GM18858 (cell line): ENCODE results near the gene CENPS.
"Not testable (repeated sequence)": the region's sequence is repeated elsewhere in the genome, so short reads cannot be mapped to it uniquely, and the experiment has no call there.

Experiments used
- ATAC-seq: cut with Tn5 transposase; IDR thresholded peaks from one replicate; pipeline ENCODE4 v1.9.1; 2021; ENCODE audit not compliant: unreplicated experiment

CENPS gene

GRCh38 chr1:10418741-10419140, 11.5 kb upstream of the CENPS start:
- not testable (repeated sequence) for ATAC-seq

DNA sequence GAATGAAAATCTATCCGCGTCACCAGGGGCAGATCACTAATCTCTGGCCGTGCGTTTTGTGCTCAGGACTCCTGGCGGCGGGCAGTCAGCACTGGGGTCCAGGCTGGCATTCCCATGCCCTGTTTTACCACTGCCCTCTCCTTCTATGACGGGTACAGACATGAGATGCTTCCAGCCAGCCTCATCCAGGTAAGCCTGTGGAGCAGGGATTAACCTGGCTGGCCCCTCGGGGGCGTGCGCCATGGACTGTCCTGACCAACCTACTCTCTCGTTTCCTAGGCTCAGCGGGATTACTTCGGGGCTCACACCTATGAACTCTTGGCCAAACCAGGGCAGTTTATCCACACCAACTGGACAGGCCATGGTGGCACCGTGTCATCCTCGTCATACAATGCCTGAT, 10.9 kb upstream of the CENPS start:
- ATAC-seq: no peak

DNA sequence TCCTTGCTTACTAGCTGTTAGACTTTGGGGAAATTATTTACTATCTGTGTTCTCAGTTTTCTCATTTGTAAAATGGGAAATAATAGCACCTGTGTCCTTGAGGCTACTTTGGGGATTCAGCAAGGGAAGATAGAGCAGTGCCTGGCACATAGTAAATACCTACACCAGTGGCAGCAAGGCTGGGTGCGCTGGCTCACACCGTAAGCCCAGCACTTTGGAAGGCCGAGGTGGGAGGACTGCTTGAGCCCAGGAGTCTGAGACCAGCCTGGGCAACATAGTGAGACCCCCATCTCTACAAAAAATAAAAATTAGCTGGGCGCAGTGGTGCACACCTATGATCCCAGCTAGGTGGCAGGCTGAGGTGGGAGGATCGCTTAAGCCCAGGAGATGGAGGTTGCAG, 8.6 kb upstream of the CENPS start:
- ATAC-seq: no peak

GRCh38 chr1:10424034-10424433, 6.2 kb upstream of the CENPS start:
- ATAC-seq: no peak

DNA sequence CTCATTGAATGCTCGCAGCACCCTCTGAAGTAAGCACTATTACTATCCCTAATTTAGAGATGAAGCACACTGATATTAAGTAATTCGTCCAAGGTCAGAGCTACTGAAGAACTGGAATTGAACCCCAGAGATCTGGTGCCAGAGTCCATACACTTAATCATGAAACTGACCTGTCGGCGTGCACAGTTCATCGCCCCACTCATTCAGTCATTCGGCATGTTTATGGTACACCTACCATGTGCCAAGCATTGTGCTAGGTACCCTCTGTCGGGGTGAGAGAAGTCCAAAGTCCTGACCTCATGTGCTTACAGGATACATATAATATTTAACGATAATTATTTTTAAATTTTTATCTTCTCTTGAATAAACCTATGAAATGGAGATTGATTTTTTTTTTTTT, 5.6 kb upstream of the CENPS start:
- ATAC-seq: no peak

DNA sequence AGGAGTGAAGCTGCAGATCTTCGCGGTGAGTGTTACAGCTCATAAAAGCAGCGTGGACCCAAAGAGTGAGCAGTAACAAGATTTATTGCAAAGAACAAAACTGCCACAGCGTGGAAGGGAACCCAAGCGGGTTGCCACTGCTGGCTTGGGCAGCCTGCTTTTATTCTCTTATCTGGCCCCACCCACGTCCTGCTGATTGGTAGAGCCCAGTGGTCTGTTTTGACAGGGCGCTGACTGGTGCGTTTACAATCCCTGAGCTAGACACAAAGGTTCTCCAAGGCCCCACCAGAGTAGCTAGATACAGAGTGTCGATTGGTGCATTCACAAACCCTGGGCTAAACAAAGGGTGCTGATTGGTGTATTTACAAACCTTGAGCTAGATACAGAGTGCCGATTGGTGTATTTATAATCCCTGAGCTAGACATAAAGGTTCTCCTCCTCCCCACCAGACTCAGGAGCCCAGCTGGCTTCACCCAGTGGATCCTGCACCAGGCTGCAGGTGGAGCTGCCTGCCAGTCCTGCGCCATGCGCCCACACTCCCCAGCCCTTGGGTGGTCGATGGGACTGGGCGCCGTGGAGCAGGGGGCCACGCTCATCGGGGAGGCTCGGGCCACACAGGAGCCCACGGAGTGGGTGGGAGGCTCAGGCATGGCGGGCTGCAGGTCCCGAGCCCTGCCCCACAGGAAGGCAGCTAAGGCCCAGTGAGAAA, 4.3 kb upstream of the CENPS start:
- not testable (repeated sequence) for ATAC-seq

GRCh38 chr1:10426535-10426848, 3.7 kb upstream of the CENPS start:
- ATAC-seq: not testable (repeated sequence)

DNA sequence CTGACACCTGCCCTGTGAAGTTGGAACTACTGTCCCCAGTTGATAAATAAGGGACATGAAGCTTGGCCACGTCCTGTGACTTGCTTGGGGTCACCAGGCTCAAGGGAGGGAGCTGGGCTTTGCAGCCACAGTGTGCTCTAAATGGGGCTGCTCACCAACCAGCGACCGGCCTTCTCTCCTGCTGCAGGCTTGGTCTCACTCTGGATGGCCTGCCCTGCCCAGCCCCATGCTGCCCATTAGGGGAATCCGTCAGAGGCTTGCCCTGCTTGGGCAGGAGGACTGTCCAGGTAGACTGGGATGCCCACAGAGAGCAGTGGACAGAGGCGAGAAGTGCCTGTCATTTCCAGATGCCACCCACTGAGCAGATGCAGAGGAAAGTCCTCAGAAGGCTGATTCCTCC, 1.2 kb upstream of the CENPS start:
- no peak for ATAC-seq

- ATAC-seq: no peak
Measured at GRCh38 chr1:10429868-10430215, 391 bp upstream of the CENPS start.

DNA sequence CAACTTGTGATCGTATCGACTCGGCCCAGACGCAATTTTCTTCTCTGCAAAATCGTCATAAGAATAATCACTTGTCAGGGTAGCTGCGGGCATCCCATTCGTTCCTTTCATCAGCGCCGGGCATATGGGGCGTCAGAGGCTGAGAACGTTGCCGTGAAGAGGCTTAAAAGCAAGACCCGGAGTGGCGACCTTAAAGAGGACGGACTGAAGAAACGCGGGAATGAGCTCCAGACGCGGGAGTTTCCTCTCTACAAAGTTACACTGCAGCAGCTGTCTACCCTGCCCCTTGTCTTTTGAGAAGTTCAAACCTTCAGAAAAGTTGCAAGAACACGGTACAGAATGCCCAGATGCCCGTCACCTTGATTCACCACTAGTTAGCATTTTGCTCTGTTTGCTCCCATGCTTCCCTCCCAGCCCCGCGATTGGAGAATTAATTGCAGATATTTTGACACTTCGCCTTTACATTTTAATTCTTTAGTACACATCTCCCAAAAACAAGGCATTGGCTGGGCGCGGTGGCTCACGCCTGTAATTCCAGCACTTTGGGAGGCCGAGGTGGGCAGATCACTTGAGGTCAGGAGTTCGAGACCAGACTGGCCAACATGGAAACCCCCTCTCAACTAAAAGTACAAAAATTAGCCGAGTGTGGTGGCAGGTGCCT, 967 bp downstream of the CENPS start:
- no peak for ATAC-seq

GRCh38 chr1:10432910-10433700, 2.9 kb downstream of the CENPS start:
- ATAC-seq: no peak

GRCh38 chr1:10433790-10434189, 3.6 kb downstream of the CENPS start:
- ATAC-seq: no peak

- no peak for ATAC-seq
Measured at GRCh38 chr1:10434590-10434989, 4.4 kb downstream of the CENPS start.

GRCh38 chr1:10437052-10437451, 6.8 kb downstream of the CENPS start:
- no peak for ATAC-seq

DNA sequence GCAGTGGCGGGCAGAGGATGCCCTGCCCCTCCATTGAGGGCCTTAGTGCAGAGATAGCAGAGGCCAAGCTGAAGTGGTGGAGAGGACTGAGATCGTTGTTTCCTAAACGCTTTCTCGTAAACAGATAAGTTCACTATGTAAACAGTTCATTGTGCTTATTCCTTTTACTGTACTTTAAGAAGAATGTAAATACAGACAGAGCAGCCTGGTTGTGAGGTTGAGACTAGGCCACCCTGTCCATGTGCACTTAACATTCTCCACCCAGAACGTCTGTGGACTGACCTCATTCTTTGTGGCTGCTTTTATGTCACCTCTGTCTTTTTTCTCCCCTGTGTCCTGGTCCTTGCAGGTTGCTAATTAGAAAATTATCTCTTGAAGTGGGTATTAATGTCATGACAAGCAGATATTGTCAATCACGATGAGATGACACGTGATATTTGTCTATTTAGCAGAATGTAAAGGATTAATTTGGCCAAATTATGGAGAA, 8.5 kb downstream of the CENPS start:
- no peak for ATAC-seq

DNA sequence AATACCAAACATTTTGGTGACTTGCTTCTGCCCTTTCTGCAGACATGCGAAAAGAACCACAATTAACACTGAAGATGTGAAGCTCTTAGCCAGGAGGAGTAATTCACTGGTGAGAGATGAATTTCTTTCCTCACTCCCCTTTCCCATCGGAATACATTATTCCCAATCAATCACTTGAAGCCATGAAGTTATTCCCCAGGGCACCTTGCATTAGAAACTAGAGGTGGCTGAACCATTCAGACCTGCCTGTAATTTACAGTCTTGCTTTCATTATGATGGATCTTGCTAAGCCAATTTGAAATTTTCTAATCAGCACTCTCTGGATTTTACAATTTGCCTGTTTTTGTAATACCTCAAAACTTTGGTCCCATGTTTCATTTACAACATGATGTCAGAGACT, 10.1 kb downstream of the CENPS start:
- ATAC-seq: no peak

GRCh38 chr1:10440794-10441193, 10.6 kb downstream of the CENPS start:
- ATAC-seq: no peak

DNA sequence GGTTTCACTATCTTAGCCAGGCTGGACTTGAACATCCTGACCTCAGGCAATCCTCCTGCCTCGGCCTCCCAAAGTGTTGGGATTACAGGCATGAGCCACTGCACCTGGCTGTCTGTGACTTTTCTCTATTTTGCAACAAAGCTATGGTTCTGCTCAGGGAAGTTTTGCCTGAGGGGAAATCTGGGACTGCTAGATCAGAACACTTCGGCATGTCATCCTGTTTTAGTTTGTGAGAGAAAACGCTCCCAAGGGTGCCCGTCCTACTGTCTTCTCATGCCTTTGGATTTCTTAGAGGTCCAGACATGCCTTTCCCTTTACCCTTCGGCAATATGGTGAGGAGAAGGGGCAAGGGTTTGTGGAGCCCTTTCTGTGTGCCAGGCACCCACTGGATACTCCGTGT, 14.0 kb downstream of the CENPS start:
- no peak for ATAC-seq

DNA sequence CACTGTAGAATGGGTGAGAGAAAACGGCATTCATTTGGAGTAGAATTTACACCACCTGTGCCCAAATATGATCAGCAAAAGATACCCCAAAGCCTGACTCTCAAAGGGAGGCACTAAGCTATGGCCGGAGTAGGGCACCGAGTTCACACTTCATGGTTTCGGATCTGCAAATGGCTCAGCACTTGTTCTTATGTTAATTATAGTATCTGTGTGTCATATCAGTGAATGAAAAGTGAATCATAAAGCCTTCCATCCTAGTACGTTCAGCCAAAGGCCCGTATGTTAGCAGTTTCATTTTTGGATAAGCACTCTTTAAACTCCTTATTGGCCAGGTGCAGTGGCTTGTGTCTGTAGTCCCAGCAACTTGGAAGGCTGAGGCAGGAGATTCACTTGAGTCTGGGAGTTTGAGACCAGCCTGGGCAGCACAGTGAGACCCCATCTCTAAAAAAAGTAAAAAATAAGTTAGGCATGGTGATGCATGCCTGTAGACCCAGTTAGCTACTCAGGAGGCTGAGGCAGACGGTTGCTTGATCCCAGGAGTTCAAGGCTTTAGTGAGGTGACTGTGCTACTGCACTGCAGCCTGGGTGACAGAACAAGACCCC, 14.7 kb downstream of the CENPS start:
- no peak for ATAC-seq

DNA sequence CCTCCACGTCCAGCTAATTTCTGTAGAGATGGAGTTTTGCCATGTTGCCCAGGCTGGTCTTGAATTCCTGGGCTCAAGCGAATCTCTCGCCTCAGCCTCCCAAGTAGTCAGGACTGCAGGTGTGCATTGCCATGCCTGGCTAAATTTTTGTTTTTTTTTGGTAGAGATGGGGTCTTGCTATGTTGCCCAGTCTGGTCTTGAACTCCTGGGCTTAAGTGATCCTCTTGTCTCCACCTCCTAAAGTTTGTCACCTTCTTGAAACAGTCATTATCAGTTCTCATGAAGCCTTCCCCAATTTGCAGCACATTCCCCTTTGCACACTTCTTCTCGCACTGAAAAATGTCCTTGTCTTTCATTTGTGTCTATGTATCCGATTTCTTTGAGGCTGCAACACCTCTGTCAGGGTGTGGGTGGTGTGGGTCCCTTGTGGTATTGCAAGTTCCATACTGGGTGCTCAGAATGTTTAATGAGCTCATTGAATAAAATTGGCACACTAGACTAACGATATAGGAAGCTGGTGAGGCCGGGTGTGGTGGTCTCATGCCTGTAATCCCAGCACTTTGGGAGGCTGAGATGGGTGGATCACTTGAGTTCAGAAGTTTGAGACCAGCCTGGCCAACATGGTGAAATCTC, 16.7 kb downstream of the CENPS start:
- ATAC-seq: no peak

- ATAC-seq: no peak
Measured at GRCh38 chr1:10449751-10450150, 19.5 kb downstream of the CENPS start, which contains the start of gene CORT. Gene CORT (plus strand): TSS chr1:10450031. CDS start chr1:10450224, 193 bp downstream.
